Activated CD4-positive, alpha-beta T cell treated with anti-CD3 and anti-CD28 coated beads for 4 hours (primary cell): ENCODE results near the gene SREK1IP1.

Source experiments
- DNase-seq, 2 donors: peaks; one replicate each; pipeline ENCODE4 v3.0.0-alpha.2; 2020

SREK1IP1 gene

GRCh38 chr5:64680289-64680688 lies 88.2 kb downstream of the SREK1IP1 start:
- DNase-seq, result no peak

- no peak for DNase-seq
Observed at GRCh38 chr5:64678374-64678773, 90.1 kb downstream of the SREK1IP1 start.

- no peak for DNase-seq
Observed at GRCh38 chr5:64671678-64672077, 96.8 kb downstream of the SREK1IP1 start.

GRCh38 chr5:64670277-64670676 lies 98.2 kb downstream of the SREK1IP1 start:
- no peak for DNase-seq
